Upper lobe of left lung (tissue), 4 donors: ENCODE measurements around the gene CCR5.

Experiments used
- POLR2A ChIP-seq, 4 donors: fragments of 450-650 bp; IDR thresholded peaks; one replicate each; pipeline ENCODE4 v1.5.1; 2016 to 2017; ENCODE audit warnings: antibody characterized with exemption in 4 of 4, mild to moderate bottlenecking in 2 of 4
- TF ChIP-seq, protein P1 (sequence below), 6 experiments: fragments of 450-650 bp in 4 of 6; fragments of 200-600 bp in 2 of 6; sonication (generic) in 2 of 6; IDR thresholded peaks; one replicate each; pipeline ENCODE4 v1.5.1; 2016 to 2019; ENCODE audit warnings: antibody characterized with exemption in 6 of 6

DNA sequence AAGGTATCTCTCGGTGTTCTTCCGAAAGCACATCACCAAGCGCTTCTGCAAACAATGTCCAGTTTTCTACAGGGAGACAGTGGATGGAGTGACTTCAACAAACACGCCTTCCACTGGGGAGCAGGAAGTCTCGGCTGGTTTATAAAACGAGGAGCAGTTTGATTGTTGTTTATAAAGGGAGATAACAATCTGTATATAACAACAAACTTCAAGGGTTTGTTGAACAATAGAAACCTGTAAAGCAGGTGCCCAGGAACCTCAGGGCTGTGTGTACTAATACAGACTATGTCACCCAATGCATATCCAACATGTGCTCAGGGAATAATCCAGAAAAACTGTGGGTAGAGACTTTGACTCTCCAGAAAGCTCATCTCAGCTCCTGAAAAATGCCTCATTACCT lies 12.3 kb upstream of the CCR5 start:
- TF ChIP-seq, protein P1, sequence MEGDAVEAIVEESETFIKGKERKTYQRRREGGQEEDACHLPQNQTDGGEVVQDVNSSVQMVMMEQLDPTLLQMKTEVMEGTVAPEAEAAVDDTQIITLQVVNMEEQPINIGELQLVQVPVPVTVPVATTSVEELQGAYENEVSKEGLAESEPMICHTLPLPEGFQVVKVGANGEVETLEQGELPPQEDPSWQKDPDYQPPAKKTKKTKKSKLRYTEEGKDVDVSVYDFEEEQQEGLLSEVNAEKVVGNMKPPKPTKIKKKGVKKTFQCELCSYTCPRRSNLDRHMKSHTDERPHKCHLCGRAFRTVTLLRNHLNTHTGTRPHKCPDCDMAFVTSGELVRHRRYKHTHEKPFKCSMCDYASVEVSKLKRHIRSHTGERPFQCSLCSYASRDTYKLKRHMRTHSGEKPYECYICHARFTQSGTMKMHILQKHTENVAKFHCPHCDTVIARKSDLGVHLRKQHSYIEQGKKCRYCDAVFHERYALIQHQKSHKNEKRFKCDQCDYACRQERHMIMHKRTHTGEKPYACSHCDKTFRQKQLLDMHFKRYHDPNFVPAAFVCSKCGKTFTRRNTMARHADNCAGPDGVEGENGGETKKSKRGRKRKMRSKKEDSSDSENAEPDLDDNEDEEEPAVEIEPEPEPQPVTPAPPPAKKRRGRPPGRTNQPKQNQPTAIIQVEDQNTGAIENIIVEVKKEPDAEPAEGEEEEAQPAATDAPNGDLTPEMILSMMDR (IDR thresholded peaks at IDR 0.05), result no peak
- no peak for TF ChIP-seq POLR2A (IDR thresholded peaks at IDR 0.05)
